A673 (cell line): ENCODE measurements around the gene ZNF777. TPM values are rescaled to one million over a fixed set of nuclear protein-coding genes. Genes with fewer than 3 reads are reported as not detected.

Experiments
- BruUV-seq: library from RNA; stranded (reverse); fragments of 400-500 nt; replicated peaks from 2 replicates; lab custom pipeline; 2021; lab: Mats Ljungman, UMichigan
- CTCF ChIA-PET: fragments of 300-600 bp; sonication (Branson Sonifier 250); formaldehyde crosslinking; loops from one replicate; lab custom pipeline; 2022; ENCODE audit warnings: antibody characterized with exemption; lab: Charles Lee
- POLR2A ChIA-PET: fragments of 300-600 bp; sonication (Branson Sonifier 250); formaldehyde crosslinking; loops from one replicate; lab custom pipeline; 2022; ENCODE audit warnings: antibody characterized with exemption; ENCODE audit not compliant: low non-redundant PET; lab: Charles Lee
- DNase-seq: peaks from one replicate; pipeline ENCODE4 v3.0.0-alpha.2; 2015; ENCODE audit warnings: low spot score
- H3K27ac ChIP-seq: fragments of 200-600 bp; sonication (generic); 2 replicates; pipeline ENCODE4 v1.5.1; 2016; ENCODE audit warnings: mixed run types, low read depth, mild to moderate bottlenecking, mixed read lengths, antibody characterized with exemption, low read length; ENCODE audit not compliant: poor library complexity, severe bottlenecking
- H3K27me3 ChIP-seq: fragments of 200-600 bp; sonication (generic); replicated peaks from 2 replicates; pipeline ENCODE4 v1.6.1; 2017; ENCODE audit warnings: mixed run types, low read depth, mild to moderate bottlenecking, mixed read lengths, antibody characterized with exemption, low read length; ENCODE audit not compliant: insufficient read depth, poor library complexity
- H3K36me3 ChIP-seq: fragments of 200-600 bp; sonication (generic); 2 replicates; pipeline ENCODE4 v1.6.1; 2016; ENCODE audit warnings: mixed run types, mild to moderate bottlenecking, mixed read lengths, antibody characterized with exemption, low read length; ENCODE audit not compliant: insufficient read depth, poor library complexity, severe bottlenecking
- H3K4me1 ChIP-seq: fragments of 200-600 bp; sonication (generic); 2 replicates; pipeline ENCODE4 v1.6.1; 2017; ENCODE audit warnings: mixed run types, mild to moderate bottlenecking, mixed read lengths, antibody characterized with exemption, low read length; ENCODE audit not compliant: insufficient read depth, poor library complexity, severe bottlenecking
- H3K4me3 ChIP-seq: fragments of 200-600 bp; sonication (generic); 2 replicates; pipeline ENCODE4 v1.5.1; 2016; ENCODE audit warnings: low read depth, mixed run types, mild to moderate bottlenecking, mixed read lengths, low read length; ENCODE audit not compliant: poor library complexity, severe bottlenecking
- H3K9me3 ChIP-seq: fragments of 200-600 bp; sonication (generic); 2 replicates; pipeline ENCODE4 v1.6.1; 2016; ENCODE audit warnings: mixed run types, low read depth, mild to moderate bottlenecking, mixed read lengths, antibody characterized with exemption, low read length; ENCODE audit not compliant: poor library complexity, severe bottlenecking
- EZH2 ChIP-seq: fragments of 200-600 bp; sonication (generic); IDR thresholded peaks from 2 replicates; pipeline ENCODE4 v1.6.1; 2017; ENCODE audit warnings: borderline replicate concordance, low read depth, mild to moderate bottlenecking, mixed read lengths, antibody characterized with exemption, low read length; ENCODE audit not compliant: poor library complexity, severe bottlenecking
- intact Hi-C: fragments of 100-400 bp; cut with micrococcal nuclease; formaldehyde crosslinking; loops from one replicate; pipeline ENCODE4 v1.10.0; 2022; ENCODE audit not compliant: unreplicated experiment
- total RNA-seq: library from RNA; stranded (reverse); gene quantifications from 2 replicates; pipeline ENCODE4 v1.2.3, GENCODE V29; 2021
- TF ChIP-seq, protein P1 (sequence below): fragments of 300-800, 200-600 bp; sonication (generic); conservative IDR thresholded peaks from 2 replicates; pipeline ENCODE4 v1.5.1; 2017; ENCODE audit warnings: low read depth, mild to moderate bottlenecking, antibody characterized with exemption, low read length, moderate library complexity, mixed read lengths

The ZNF777 gene
- total RNA-seq, 1 experiment from 2014 or later = 19.3 TPM

DNA sequence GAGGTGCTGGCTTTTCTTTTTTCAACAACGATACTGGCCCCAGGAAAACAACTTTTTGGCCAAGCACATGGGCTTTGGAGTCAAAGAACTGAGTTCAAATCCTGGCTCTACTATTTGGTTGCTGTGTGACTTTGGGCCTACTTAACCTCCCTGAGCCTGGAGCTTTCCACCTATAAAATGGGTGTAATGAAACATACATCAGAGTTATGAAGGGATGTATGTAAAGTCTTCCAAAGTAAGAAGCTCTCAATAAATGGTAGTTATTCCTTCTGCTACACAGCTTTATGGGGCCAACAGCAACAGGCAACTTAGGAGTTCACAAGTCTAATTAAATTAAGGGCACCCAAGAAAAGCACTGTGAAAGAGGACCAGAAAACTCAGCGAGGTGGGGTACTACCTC lies 33.0 kb downstream of the ZNF777 start:
- peaks cover 6% of the 10 kb centered on the region for H3K36me3 ChIP-seq
- CTCF ChIA-PET = no interaction called here
- intact Hi-C loops = no loop called here
- POLR2A ChIA-PET = no interaction called here
- H3K9me3 ChIP-seq = no peaks in the 10 kb centered on the region
- H3K27me3 ChIP-seq = no peaks in the 10 kb centered on the region
- H3K4me1 ChIP-seq = no peaks in the 10 kb centered on the region
- DNase-seq = no peak
- TF ChIP-seq EZH2 = no peak
- TF ChIP-seq, protein P1, sequence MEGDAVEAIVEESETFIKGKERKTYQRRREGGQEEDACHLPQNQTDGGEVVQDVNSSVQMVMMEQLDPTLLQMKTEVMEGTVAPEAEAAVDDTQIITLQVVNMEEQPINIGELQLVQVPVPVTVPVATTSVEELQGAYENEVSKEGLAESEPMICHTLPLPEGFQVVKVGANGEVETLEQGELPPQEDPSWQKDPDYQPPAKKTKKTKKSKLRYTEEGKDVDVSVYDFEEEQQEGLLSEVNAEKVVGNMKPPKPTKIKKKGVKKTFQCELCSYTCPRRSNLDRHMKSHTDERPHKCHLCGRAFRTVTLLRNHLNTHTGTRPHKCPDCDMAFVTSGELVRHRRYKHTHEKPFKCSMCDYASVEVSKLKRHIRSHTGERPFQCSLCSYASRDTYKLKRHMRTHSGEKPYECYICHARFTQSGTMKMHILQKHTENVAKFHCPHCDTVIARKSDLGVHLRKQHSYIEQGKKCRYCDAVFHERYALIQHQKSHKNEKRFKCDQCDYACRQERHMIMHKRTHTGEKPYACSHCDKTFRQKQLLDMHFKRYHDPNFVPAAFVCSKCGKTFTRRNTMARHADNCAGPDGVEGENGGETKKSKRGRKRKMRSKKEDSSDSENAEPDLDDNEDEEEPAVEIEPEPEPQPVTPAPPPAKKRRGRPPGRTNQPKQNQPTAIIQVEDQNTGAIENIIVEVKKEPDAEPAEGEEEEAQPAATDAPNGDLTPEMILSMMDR = no peak
- BruUV-seq = no TSS peak
- no peak overlapping the region for H3K27ac ChIP-seq
- no peak overlapping the region for H3K4me3 ChIP-seq

DNA sequence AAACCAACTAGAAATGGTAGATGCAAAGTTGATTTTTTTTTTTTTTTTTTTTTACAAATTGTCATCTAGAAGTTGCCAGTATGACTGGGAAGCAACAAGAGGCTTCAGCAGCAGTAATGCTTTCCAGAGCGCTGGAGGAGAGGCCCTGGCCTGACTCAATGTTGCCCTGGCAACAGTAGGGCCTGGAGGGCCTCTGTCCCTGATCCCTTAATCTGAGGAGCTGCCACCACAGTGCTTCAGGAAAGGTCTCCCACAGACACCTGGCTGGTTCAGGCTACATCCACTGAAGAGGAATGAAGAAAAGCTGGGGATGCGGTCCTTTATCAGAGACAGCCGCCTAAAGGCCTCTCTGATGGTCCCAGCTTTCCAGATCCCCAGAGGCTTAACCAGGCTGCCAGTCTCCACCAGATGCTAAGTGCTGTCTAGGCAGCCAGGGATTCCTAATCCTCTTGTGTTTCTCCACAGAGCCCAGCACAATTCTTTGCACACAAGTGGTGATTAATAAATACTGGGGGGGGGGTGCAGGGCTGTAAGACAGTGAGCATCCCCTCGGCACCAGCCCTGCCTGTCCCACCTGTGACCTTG lies 33.7 kb downstream of the ZNF777 start:
- no peaks in the 10 kb centered on the region for H3K27me3 ChIP-seq
- intact Hi-C loops = no loop called here
- no peak overlapping the region for H3K4me3 ChIP-seq
- POLR2A ChIA-PET = no interaction called here
- H3K4me1 ChIP-seq = peaks cover 4% of the 10 kb centered on the region
- CTCF ChIA-PET = no interaction called here
- no peak overlapping the region for H3K27ac ChIP-seq
- TF ChIP-seq EZH2 = no peak
- TF ChIP-seq, protein P1 = no peak
- no peaks in the 10 kb centered on the region for H3K9me3 ChIP-seq
- DNase-seq = no peak
- no TSS peak for BruUV-seq
- peaks cover 1% of the 10 kb centered on the region for H3K36me3 ChIP-seq

DNA sequence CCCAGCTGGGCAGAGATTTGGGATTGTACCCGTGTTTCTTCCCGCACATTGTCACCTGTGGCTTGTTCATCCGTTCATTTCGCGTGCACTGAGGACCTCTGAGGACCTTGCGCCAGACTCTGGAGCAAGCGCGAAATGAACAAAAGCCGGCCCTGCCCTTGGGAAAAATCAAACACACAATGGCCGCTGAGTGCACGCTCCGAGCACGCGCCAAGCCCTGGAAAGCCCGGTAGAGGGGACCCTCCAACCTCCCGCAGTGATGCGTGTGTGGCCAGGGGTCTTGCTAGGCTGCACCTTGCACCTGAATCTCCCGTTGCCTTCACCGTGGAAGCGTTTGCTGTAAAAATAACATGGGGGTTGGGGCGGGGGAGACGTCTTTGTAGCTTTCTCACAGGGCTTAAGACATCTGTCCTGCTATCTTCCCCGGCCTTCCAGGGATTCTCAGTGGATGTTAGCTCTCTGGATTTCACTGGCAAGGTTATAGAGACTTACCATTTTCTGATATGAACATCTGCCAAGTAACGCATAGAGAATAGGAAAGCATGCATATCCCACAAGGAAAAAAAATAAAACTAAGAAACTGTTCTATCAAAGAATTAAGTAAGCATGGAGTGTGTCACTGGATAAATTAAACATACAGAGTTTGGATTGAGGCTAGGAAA lies 37.3 kb downstream of the ZNF777 start:
- DNase-seq = no peak
- TF ChIP-seq, protein P1 = no peak
- TF ChIP-seq EZH2 = no peak
- no TSS peak for BruUV-seq
- Histone ChIP-seq H3K36me3 (no peaks in the 10 kb centered on the region), H3K4me1 (peaks cover 4% of the 10 kb centered on the region), H3K4me3 (no peak overlapping the region), H3K9me3 (no peaks in the 10 kb centered on the region), H3K27me3 (no peaks in the 10 kb centered on the region), H3K27ac (no peak overlapping the region)
- intact Hi-C loops = loop anchor here (5.0 kb wide), 1 partner anchor 74 kb away; the partner anchor contains the start of gene ZNF746
- ChIA-PET CTCF (no interaction called here), POLR2A (no interaction called here)
